Transverse colon (tissue), 4 donors: ENCODE results near the gene SCNN1A.

Source experiments
- POLR2A ChIP-seq: fragments of 450-650 bp; IDR thresholded peaks from one replicate; pipeline ENCODE4 v1.6.1; 2016; ENCODE audit warnings: antibody characterized with exemption, mild to moderate bottlenecking, moderate library complexity
- POLR2AphosphoS5 ChIP-seq, 3 donors: sonication (generic); formaldehyde crosslinking; IDR thresholded peaks; one replicate each; pipeline ENCODE4 v1.6.1; 2016; ENCODE audit warnings: antibody characterized with exemption in 3 of 3
- TF ChIP-seq, protein P1 (sequence below), 5 experiments: fragments of 200-600 bp in 3 of 5; fragments of 450-650 bp in 2 of 5; sonication (generic) in 3 of 5; IDR thresholded peaks; 1 replicate in 2 of 5; 2 replicates in 3 of 5; pipeline ENCODE4 v1.5.1; 2016 to 2017; ENCODE audit warnings: antibody characterized with exemption in 5 of 5, inconsistent platforms in 3 of 5, mild to moderate bottlenecking in 2 of 5, moderate library complexity in 1 of 5

DNA sequence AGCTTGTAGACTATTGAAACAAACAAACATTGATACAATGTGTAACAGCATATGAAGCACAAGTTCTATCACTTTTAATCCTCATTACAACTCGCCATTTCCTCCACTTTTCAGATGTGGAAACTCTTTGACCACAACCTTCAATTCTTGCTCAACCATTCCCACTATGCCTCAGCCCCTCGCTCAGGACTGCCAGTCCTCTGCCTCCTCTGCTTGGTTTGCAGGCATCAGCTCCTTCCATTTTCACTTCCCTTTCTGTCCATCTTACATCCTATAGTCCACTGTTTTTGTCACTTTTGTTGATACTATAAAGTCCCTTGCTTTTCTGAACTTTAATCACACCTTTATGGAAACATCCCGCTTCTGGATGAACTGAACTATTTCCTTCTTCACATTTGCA lies 41.2 kb upstream of the SCNN1A start:
- TF ChIP-seq, protein P1, sequence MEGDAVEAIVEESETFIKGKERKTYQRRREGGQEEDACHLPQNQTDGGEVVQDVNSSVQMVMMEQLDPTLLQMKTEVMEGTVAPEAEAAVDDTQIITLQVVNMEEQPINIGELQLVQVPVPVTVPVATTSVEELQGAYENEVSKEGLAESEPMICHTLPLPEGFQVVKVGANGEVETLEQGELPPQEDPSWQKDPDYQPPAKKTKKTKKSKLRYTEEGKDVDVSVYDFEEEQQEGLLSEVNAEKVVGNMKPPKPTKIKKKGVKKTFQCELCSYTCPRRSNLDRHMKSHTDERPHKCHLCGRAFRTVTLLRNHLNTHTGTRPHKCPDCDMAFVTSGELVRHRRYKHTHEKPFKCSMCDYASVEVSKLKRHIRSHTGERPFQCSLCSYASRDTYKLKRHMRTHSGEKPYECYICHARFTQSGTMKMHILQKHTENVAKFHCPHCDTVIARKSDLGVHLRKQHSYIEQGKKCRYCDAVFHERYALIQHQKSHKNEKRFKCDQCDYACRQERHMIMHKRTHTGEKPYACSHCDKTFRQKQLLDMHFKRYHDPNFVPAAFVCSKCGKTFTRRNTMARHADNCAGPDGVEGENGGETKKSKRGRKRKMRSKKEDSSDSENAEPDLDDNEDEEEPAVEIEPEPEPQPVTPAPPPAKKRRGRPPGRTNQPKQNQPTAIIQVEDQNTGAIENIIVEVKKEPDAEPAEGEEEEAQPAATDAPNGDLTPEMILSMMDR (IDR thresholded peaks at IDR 0.05), result no peak
- TF ChIP-seq POLR2AphosphoS5 (IDR thresholded peaks at IDR 0.05) (no peak), POLR2A (no peak)
